HFFc6 (cell line): ENCODE measurements around the gene GRK3. TPM values are rescaled to one million over a fixed set of nuclear protein-coding genes. Genes with fewer than 3 reads are reported as not detected.
"Not testable (repeated sequence)": the region's sequence is repeated elsewhere in the genome, so short reads cannot be mapped to it uniquely, and the experiment has no call there.

Experiments used
- DNase-seq: peaks from one replicate; pipeline ENCODE4 v3.0.0-alpha.2; 2018
- H3K27ac Mint-ChIP-seq: 2 replicates; pipeline ENCODE4 v1.8.0; 2020; ENCODE audit warnings: mild to moderate bottlenecking, mixed read lengths
- H3K27me3 Mint-ChIP-seq: 2 replicates; pipeline ENCODE4 v1.8.0; 2021; ENCODE audit warnings: mild to moderate bottlenecking, moderate library complexity, mixed read lengths; ENCODE audit not compliant: insufficient read depth
- H3K36me3 Mint-ChIP-seq: 2 replicates; pipeline ENCODE4 v1.8.0; 2021; ENCODE audit warnings: low read depth, mixed read lengths
- H3K4me1 Mint-ChIP-seq: 2 replicates; pipeline ENCODE4 v1.8.0; 2020; ENCODE audit warnings: low read depth, mixed read lengths
- H3K4me3 Mint-ChIP-seq: 2 replicates; pipeline ENCODE4 v1.8.0; 2020; ENCODE audit warnings: mild to moderate bottlenecking, moderate library complexity, mixed read lengths
- H3K9me3 Mint-ChIP-seq: 2 replicates; pipeline ENCODE4 v1.8.0; 2020; ENCODE audit warnings: mild to moderate bottlenecking, mixed read lengths
- CTCF ChIP-seq: fragments of 200-600 bp; sonication (generic); IDR thresholded peaks from 2 replicates; pipeline ENCODE4 v1.5.0; 2021; ENCODE audit warnings: antibody characterized with exemption, mild to moderate bottlenecking
- total RNA-seq, 6 experiments: library from RNA; stranded (reverse); fragmentation: NEBNext Ultra II Directional; extraction: Animal tissue kit (Norgen Biotek cat#: 25700); gene quantifications; 2 replicates in 1 of 6; 3 replicates in 5 of 6; pipeline ENCODE4 v1.2.3, GENCODE V29; 2021

The GRK3 gene
- total RNA-seq, 6 experiments from 2014 or later = 0.05 TPM; not detected in 5

GRCh38 chr22:25701056-25701780 lies 136.7 kb downstream of the GRK3 start:
- no peaks in the 10 kb centered on the region for H3K36me3 Mint-ChIP-seq
- H3K9me3 Mint-ChIP-seq = peaks cover 18% of the 10 kb centered on the region; the same call in 1 of the 2 replicates
- TF ChIP-seq CTCF = no peak
- H3K27ac Mint-ChIP-seq = no peak overlapping the region
- H3K4me1 Mint-ChIP-seq = no peaks in the 10 kb centered on the region
- DNase-seq = no peak
- no peak overlapping the region for H3K4me3 Mint-ChIP-seq
- H3K27me3 Mint-ChIP-seq = peaks cover 7% of the 10 kb centered on the region

GRCh38 chr22:25702040-25702439 lies 137.6 kb downstream of the GRK3 start:
- H3K27me3 Mint-ChIP-seq = peaks cover 7% of the 10 kb centered on the region
- H3K9me3 Mint-ChIP-seq = peaks cover 20% of the 10 kb centered on the region; the same call in 1 of the 2 replicates
- H3K4me3 Mint-ChIP-seq = no peak overlapping the region
- TF ChIP-seq CTCF = peak; percentile 49
- H3K36me3 Mint-ChIP-seq = no peaks in the 10 kb centered on the region
- H3K27ac Mint-ChIP-seq = no peak overlapping the region
- H3K4me1 Mint-ChIP-seq = no peaks in the 10 kb centered on the region
- no peak for DNase-seq

- Mint-ChIP-seq H3K27me3 (peaks cover 5% of the 10 kb centered on the region), H3K9me3 (peaks cover 23% of the 10 kb centered on the region), H3K27ac (no peak overlapping the region), H3K36me3 (no peaks in the 10 kb centered on the region), H3K4me1 (no peaks in the 10 kb centered on the region), H3K4me3 (no peak overlapping the region)
- no peak for DNase-seq
- no peak for TF ChIP-seq CTCF
Measured at GRCh38 chr22:25702571-25703167, 138.2 kb downstream of the GRK3 start.

- H3K4me3 Mint-ChIP-seq = no peak overlapping the region
- DNase-seq = no peak
- no peaks in the 10 kb centered on the region for H3K4me1 Mint-ChIP-seq
- H3K36me3 Mint-ChIP-seq = no peaks in the 10 kb centered on the region
- H3K9me3 Mint-ChIP-seq = peaks cover 21% of the 10 kb centered on the region
- H3K27me3 Mint-ChIP-seq = peaks cover 3% of the 10 kb centered on the region
- H3K27ac Mint-ChIP-seq = no peak overlapping the region
- TF ChIP-seq CTCF = no peak
Measured at GRCh38 chr22:25704701-25705100, 140.2 kb downstream of the GRK3 start.

- no peak for TF ChIP-seq CTCF
- no peaks in the 10 kb centered on the region for H3K4me1 Mint-ChIP-seq
- H3K27ac Mint-ChIP-seq = no peak overlapping the region
- peaks cover 23% of the 10 kb centered on the region for H3K9me3 Mint-ChIP-seq
- no peak overlapping the region for H3K4me3 Mint-ChIP-seq
- no peaks in the 10 kb centered on the region for H3K36me3 Mint-ChIP-seq
- no peak for DNase-seq
- H3K27me3 Mint-ChIP-seq = 0 out of 2 replicates have a peak, but pooled peaks cover 2% of the 10 kb centered on the region
Measured at GRCh38 chr22:25706197-25706596, 141.7 kb downstream of the GRK3 start.

GRCh38 chr22:25708430-25708829 lies 144.0 kb downstream of the GRK3 start:
- H3K9me3 Mint-ChIP-seq = peaks cover 28% of the 10 kb centered on the region
- H3K36me3 Mint-ChIP-seq, DNase-seq, H3K4me3 Mint-ChIP-seq, H3K27ac Mint-ChIP-seq, H3K4me1 Mint-ChIP-seq, H3K27me3 Mint-ChIP-seq: not testable (repeated sequence)
